Panc1 (cell line): ENCODE results near the gene SH2D2A. TPM values are rescaled to one million over a fixed set of nuclear protein-coding genes. Genes with fewer than 3 reads are reported as not detected.
A peak's percentile ranks its signal among the peaks of the same experiment; 100 is the strongest.

Experiments used
- ATAC-seq: fragments of 200-7000 bp; cut with Tn5 transposase; 2 replicates; pipeline ENCODE4 v1.9.1; 2020; ENCODE audit warnings: mild to moderate bottlenecking, moderate library complexity
- BruUV-seq: library from RNA; stranded (reverse); fragments of 400-500 nt; replicated peaks from 2 replicates; lab custom pipeline; 2021; lab: Mats Ljungman, UMichigan
- CTCF ChIA-PET: fragments of 300-600 bp; sonication (Branson Sonifier 250); formaldehyde crosslinking; loops from one replicate; lab custom pipeline; 2022; ENCODE audit warnings: antibody characterized with exemption; lab: Charles Lee
- POLR2A ChIA-PET: fragments of 300-600 bp; sonication (Branson Sonifier 250); formaldehyde crosslinking; loops from one replicate; lab custom pipeline; 2022; ENCODE audit warnings: antibody characterized with exemption; lab: Charles Lee
- DNase-seq: peaks from one replicate; pipeline ENCODE4 v3.0.0-alpha.2; 2010; ENCODE audit warnings: low read depth, low spot score
- H3K27ac ChIP-seq: 2 replicates; pipeline ENCODE4 v1.5.1; 2011; ENCODE audit warnings: mild to moderate bottlenecking, low read length, inconsistent platforms
- H3K27me3 ChIP-seq: fragments of 200-500 bp; sonication (Bioruptor generic); 2 replicates; pipeline ENCODE4 v1.6.0; 2014; ENCODE audit warnings: low read length, inconsistent platforms; ENCODE audit not compliant: control insufficient read depth, insufficient read depth
- H3K36me3 ChIP-seq: fragments of 200-500 bp; sonication (Bioruptor generic); 2 replicates; pipeline ENCODE4 v1.5.1; 2014; ENCODE audit warnings: inconsistent platforms, mild to moderate bottlenecking, low read length, moderate library complexity; ENCODE audit not compliant: control insufficient read depth, insufficient read depth
- H3K4me1 ChIP-seq: 2 replicates; pipeline ENCODE4 v1.5.1; 2011; ENCODE audit warnings: inconsistent platforms, mild to moderate bottlenecking, low read length, moderate library complexity; ENCODE audit not compliant: control insufficient read depth, insufficient read depth
- H3K4me3 ChIP-seq, 2 experiments: 2 replicates each; pipeline ENCODE4 v1.5.1; 2011 to 2012; ENCODE audit warnings: low read depth in 2 of 2, low read length in 2 of 2, mild to moderate bottlenecking in 2 of 2, inconsistent platforms in 1 of 2, moderate library complexity in 1 of 2
- H3K9me3 ChIP-seq: fragments of 200-500 bp; sonication (Bioruptor generic); 2 replicates; pipeline ENCODE4 v1.5.1; 2014; ENCODE audit warnings: low read depth, mild to moderate bottlenecking, inconsistent platforms, low read length, moderate library complexity; ENCODE audit not compliant: control insufficient read depth, insufficient read depth
- CTCF ChIP-seq: fragments of 450-650 bp; IDR thresholded peaks from 2 replicates; pipeline ENCODE4 v1.5.1; 2017; ENCODE audit warnings: mild to moderate bottlenecking
- POLR2AphosphoS5 ChIP-seq: IDR thresholded peaks from 2 replicates; pipeline ENCODE4 v1.6.1; 2012; ENCODE audit warnings: mild to moderate bottlenecking, low read depth, low read length, moderate library complexity
- REST ChIP-seq, 2 experiments: IDR thresholded peaks; 2 replicates each; pipeline ENCODE4 v1.6.1; 2011 to 2012; ENCODE audit warnings: low read depth in 2 of 2, control low read depth in 1 of 2, low read length in 1 of 2, mild to moderate bottlenecking in 1 of 2, moderate library complexity in 1 of 2; ENCODE audit not compliant: insufficient read depth in 1 of 2
- SIN3A ChIP-seq: IDR thresholded peaks from 2 replicates; pipeline ENCODE4 v1.6.1; 2012; ENCODE audit warnings: low read depth, mild to moderate bottlenecking, low read length, moderate library complexity, borderline replicate concordance; ENCODE audit not compliant: insufficient read depth
- TCF7L2 ChIP-seq: IDR thresholded peaks from 2 replicates; pipeline ENCODE4 v1.6.1; 2011; ENCODE audit warnings: mild to moderate bottlenecking, low read depth, low read length, inconsistent platforms
- in situ Hi-C: cut with HindIII; loops from 2 replicates; pipeline ENCODE4 v1.10.0; 2016; ENCODE audit warnings: low sequenced_read_pairs, low pct_unique_long_range_greater_than_20kb
- intact Hi-C: fragments of 100-400 bp; cut with micrococcal nuclease; formaldehyde crosslinking; loops from one replicate; pipeline ENCODE4 v1.10.0; 2022; ENCODE audit not compliant: unreplicated experiment
- total RNA-seq: library from RNA; stranded (reverse); gene quantifications from one replicate; pipeline ENCODE4 v1.2.1, GENCODE V29; 2021; ENCODE audit not compliant: unreplicated experiment

The SH2D2A gene
- total RNA-seq, 1 experiment from 2014 or later = 0.69 TPM

- Histone ChIP-seq H3K36me3 (no peaks in the 10 kb centered on the region), H3K27ac (no peak overlapping the region), H3K27me3 (no peaks in the 10 kb centered on the region), H3K4me3 (no peak overlapping the region), H3K9me3 (no peaks in the 10 kb centered on the region), H3K4me1 (peaks cover 1% of the 10 kb centered on the region)
- in situ Hi-C loops (no loop called here), intact Hi-C loops (no loop called here)
- no TSS peak for BruUV-seq
- ATAC-seq (no peak), DNase-seq (no peak)
- TF ChIP-seq POLR2AphosphoS5 (no peak), SIN3A (no peak), REST (IDR thresholded peaks at IDR 0.05; ENCODE audit: insufficient read depth in 1 of 2, low read depth in 2 of 2, low read length in 1 of 2) (no peak), TCF7L2 (no peak), CTCF (no peak)
- ChIA-PET POLR2A (no interaction called here), CTCF (no interaction called here)
Observed at GRCh38 chr1:156760796-156761104, 55.9 kb downstream of the SH2D2A start.

GRCh38 chr1:156760092-156760795 lies 56.4 kb downstream of the SH2D2A start:
- POLR2A ChIA-PET = no interaction called here

More at GRCh38 chr1:156760092-156760795, 56.4 kb downstream of the SH2D2A start:
- no peaks in the 10 kb centered on the region for H3K36me3 ChIP-seq
- CTCF ChIA-PET = no interaction called here
- H3K27me3 ChIP-seq = no peaks in the 10 kb centered on the region
- no peak overlapping the region for H3K4me3 ChIP-seq
- TF ChIP-seq TCF7L2 (no peak), POLR2AphosphoS5 (no peak), SIN3A (no peak), CTCF (no peak), REST (IDR thresholded peaks at IDR 0.05; ENCODE audit: insufficient read depth in 1 of 2, low read depth in 2 of 2, low read length in 1 of 2) (no peak)
- BruUV-seq = no TSS peak
- in situ Hi-C loops = no loop called here
- H3K27ac ChIP-seq = no peak overlapping the region
- H3K9me3 ChIP-seq = no peaks in the 10 kb centered on the region
- DNase-seq (no peak), ATAC-seq (peak; percentile 58)
- H3K4me1 ChIP-seq = no peaks in the 10 kb centered on the region; the same call in 1 of the 2 replicates
- intact Hi-C loops = no loop called here
